GM11168 (cell line): ENCODE results near the gene FTCD.
"Not testable (repeated sequence)": the region's sequence is repeated elsewhere in the genome, so short reads cannot be mapped to it uniquely, and the experiment has no call there.

Source experiments
- in situ Hi-C: fragments of 300-500 bp; cut with MboI; formaldehyde crosslinking; loops from one replicate; pipeline ENCODE4 v1.12.0; 2022; ENCODE audit warnings: low sequenced_read_pairs; ENCODE audit not compliant: unreplicated experiment

Gene FTCD, protein sequence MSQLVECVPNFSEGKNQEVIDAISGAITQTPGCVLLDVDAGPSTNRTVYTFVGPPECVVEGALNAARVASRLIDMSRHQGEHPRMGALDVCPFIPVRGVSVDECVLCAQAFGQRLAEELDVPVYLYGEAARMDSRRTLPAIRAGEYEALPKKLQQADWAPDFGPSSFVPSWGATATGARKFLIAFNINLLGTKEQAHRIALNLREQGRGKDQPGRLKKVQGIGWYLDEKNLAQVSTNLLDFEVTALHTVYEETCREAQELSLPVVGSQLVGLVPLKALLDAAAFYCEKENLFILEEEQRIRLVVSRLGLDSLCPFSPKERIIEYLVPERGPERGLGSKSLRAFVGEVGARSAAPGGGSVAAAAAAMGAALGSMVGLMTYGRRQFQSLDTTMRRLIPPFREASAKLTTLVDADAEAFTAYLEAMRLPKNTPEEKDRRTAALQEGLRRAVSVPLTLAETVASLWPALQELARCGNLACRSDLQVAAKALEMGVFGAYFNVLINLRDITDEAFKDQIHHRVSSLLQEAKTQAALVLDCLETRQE

DNA sequence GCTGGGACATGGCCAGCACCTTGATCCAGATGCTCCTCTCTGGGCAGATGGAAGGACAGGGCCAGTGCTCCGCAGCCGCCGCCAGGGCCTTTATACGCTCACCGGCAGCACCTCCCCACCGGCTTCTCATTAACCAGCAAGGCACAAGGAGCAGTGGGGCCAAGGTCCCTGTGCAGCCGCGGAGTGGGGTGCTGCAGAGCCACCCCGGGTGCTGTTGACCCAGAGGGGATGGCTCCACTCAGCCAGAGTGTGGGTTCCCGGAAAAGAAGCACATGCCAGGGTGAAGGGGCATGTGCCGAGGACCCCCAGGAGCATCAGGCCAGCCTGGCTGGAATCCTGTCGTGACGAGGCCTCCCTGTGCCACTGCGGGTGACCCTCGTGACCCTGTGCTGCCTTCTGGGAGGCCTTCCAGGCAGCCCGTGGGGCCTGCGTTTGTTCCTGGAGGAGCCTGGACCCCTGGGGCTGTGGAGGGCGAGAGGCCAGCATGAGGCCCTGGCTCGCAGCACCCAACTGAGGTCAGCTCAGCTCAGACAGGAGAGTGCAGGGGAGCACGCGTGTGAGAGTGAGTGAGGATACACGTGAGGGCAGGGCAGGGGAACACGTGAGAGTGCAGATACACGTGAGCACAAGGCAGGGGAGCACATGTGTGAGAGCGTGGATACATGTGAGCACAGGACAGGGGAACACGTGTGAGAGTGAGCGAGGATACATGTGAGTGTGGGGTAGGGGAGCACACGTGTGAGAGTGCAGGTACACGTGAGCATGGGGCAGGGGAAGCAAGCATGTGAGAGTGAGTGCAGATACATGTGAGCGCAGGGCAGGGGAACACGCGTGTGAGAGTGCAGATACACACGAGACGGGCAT lies at the start of gene FTCD:
Gene FTCD (minus strand): TSS at position 66 of the 864 bp plus-strand sequence. CDS start 56 bp downstream, at position 10.
- in situ Hi-C loops: no loop called here

- in situ Hi-C loops: no loop called here
Observed at GRCh38 chr21:46205166-46205565, 49.8 kb upstream of the FTCD start.

GRCh38 chr21:46203203-46203600 lies 47.8 kb upstream of the FTCD start:
- in situ Hi-C loops: no loop called here

DNA sequence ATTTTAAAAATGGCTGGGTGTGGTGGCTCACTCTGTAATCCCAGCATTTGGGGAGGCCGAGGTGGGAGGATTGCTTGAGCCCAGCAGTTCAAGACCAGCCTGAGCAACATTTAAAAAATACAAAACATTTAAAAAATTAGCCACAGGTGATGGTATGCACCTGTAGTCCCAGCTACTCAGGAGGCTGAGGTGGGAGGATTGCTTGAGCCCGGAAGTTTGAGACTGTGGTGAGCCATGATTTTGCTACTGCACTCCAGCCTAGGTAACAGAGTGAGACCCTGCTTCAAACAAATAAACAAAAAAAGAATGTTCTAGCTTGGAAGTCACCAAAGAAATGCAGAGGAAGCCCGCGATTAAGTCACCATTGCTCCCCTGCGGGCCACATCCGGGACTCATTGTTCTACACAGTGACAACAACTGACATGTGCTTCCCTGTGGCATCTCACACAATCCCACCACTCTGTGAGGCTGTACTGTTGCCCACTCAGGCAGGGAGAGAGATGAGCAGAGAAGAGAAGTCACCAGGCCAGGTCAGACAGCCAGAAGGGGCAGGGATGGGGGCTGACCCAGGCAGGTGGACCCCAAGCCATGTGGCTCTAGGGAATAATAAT lies 47.3 kb upstream of the FTCD start:
- in situ Hi-C loops: no loop called here

DNA sequence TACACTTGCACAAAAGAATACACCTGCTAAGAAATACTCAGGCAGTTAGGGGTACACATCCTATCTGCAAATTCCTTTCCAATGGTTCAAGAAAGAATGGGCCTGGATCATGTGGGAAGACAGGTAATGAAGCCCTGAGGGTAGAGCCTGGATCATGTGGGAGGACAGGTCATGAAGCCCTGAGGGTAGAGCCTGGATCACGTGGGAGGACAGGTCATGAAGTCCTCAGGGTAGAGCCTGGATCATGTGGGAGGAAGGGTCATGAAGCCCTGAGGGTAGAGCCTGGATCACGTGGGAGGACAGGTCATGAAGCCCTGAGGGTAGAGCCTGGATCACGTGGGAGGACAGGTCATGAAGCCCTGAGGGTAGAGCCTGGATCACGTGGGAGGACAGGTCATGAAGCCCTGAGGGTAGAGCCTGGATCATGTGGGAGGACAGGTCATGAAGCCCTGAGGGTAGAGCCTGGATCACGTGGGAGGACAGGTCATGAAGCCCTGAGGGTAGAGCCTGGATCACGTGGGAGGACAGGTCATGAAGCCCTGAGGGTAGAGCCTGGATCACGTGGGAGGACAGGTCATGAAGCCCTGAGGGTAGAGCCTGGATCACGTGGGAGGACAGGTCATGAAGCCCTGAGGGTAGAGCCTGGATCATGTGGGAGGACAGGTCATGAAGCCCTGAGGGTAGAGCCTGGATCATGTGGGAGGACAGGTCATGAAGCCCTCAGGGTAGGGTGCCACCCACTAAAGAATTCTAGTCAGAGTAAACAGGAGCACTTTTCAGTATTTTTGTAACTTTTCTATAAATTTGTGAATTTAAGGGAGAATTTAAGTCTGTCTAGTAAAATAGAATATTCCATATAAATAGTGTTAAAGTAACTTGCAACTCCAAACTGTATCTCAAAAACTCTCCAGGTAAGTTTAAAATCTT lies 45.8 kb upstream of the FTCD start:
- in situ Hi-C loops: not testable (repeated sequence)

DNA sequence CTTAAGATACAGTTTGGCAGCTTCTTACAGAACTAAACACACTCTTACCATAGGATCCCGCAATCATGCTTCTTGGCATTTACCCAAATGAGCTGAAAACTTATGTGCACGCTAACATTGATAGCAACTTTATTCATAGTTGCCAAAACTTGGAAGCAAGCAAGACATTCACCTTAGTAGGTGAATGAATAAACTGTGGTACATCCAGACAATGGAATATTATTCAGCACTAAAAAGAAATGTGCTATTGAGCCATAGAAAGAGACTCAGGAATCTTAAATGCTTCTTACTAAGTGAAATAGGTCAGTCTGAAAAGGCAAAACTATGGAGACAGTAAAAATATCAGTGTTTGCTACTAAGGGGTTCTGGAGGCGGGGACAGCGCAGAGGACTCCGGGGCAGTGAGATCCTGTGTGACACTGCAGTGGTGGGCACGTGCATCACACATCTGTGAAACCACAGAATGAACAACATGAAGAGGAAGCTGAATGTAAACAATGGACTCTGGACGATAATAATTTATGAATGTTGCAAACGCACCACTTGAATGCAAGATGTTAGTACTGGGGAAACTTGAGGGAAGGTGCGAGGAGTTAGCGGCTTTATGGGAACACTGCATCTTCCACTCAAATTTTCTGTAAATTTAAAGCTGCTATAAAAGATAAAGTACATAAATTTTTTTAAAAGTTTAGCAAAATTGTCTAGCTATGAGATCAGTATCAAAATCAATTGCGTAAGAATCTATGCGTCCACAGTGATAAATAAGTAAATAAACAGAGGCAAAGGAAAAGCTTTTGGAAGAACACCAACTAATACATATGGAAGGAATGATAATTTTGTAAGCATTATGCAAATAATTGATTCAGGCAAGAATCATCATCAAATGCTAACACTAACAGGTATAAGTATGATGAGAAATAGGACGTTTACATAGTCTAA lies 44.3 kb upstream of the FTCD start:
- in situ Hi-C loops: no loop called here

- in situ Hi-C loops: no loop called here
Observed at GRCh38 chr21:46196733-46197132, 41.4 kb upstream of the FTCD start.

DNA sequence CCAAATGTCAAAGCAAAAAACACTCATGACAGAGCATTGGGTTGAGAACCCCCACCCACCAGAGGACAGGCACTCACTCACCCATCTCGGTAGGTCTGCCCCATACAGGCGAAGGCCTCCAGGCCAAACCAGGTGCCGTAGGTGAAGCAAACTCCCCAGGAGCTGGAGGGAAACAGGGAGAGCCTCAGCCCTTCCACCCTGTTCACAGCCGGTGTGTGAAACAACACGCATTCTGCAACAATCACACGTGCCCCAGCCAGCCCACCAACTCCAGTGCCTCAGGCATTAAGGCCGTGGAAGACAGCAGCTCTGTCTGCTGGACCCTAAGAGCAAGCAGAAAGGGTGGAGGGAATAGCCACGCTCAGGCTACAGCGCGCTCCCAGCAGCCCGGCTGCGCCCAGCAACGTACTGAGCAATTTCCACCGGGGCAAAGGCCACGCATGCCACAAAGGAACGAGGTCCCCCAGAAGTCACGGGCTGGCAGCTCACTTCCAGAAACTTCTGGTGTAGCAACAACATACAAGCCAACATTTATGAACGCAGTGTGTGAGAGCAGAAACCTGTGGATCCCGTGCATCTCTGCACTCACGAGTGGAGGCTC lies 40.3 kb upstream of the FTCD start:
- in situ Hi-C loops: no loop called here

GRCh38 chr21:46194374-46195334 lies 39.3 kb upstream of the FTCD start:
- in situ Hi-C loops: no loop called here

GRCh38 chr21:46193829-46194373 lies 38.5 kb upstream of the FTCD start:
- in situ Hi-C loops: no loop called here

GRCh38 chr21:46191686-46192575 lies 36.6 kb upstream of the FTCD start:
- in situ Hi-C loops: no loop called here

- in situ Hi-C loops: no loop called here
Observed at GRCh38 chr21:46191257-46191685, 35.9 kb upstream of the FTCD start.

GRCh38 chr21:46190491-46191131 lies 35.2 kb upstream of the FTCD start:
- in situ Hi-C loops: no loop called here

DNA sequence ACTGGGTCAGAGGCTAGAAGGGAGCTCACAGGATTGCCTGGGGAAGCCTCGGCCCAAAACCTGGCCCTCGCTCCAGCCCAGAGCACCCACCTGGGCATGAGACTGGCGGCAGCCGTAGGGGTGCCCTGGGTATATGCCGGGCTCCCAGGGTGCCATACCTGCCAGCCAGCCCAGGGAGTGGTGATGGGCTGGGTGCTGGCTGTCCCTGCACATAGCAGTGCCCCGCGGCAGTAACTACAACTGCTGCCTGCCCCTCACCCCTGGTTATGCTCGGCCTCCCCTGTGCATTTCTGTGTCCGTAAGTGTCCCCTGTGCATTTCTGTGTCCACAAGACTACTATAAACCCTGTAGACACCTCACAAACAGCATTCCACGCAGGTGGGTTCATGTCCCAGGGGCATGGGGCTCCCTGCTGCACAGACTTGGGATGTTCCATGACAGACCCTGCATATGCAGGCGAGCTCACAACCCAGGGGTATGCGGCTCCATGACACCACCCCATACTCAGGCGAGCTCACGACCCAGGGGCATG lies 34.6 kb upstream of the FTCD start:
- in situ Hi-C loops: no loop called here
